Body of pancreas (tissue), 4 donors: ENCODE measurements around the gene OST4.

Experiments
- CTCF ChIP-seq, 7 experiments: fragments of 450-650 bp in 4 of 7; fragments of 200-600 bp in 3 of 7; sonication (generic) in 3 of 7; IDR thresholded peaks; one replicate each; pipeline ENCODE4 v1.5.1; 2016 to 2019; ENCODE audit warnings: antibody characterized with exemption in 7 of 7
- POLR2A ChIP-seq, 3 donors: fragments of 450-650 bp; IDR thresholded peaks; one replicate each; pipeline ENCODE4 v1.6.1; 2016; ENCODE audit warnings: antibody characterized with exemption in 3 of 3, mild to moderate bottlenecking in 2 of 3

GRCh38 chr2:27105981-27106380, 34.5 kb upstream of the OST4 start:
- no peak for TF ChIP-seq CTCF (IDR thresholded peaks at IDR 0.05)
- TF ChIP-seq POLR2A (IDR thresholded peaks at IDR 0.05): no peak
